Measurements from ENCODE around the gene MYH11. TPM values are rescaled to one million over a fixed set of nuclear protein-coding genes. Genes with fewer than 3 reads are reported as not detected.
"Not testable (repeated sequence)": the region's sequence is repeated elsewhere in the genome, so short reads cannot be mapped to it uniquely, and the experiment has no call there.

MYH11 gene
- total and polyA plus RNA-seq, 2 experiments from 2014 or later, result 1.6 to 5.9 TPM

DNA sequence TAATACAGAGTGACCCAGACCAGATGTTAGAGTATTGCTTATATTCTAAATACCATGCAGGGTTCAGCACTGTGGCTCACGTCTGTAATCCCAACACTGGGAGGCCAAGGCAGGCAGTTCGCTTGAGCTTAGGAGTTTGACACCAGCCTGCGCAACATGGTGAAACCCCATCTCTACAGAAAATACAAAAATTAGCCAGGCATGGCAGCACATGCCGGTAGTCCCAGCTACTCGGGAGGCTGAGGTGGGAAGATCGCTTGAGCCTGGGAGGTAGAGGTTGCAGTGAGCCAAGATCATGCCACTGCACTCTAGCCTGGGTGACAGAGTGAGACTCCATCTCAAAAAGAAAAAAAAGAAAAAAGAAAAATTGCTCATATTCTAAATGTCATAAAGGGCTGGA is 6.3 kb downstream of the MYH11 start:
- H3K27me3 Mint-ChIP-seq (ENCODE audit: insufficient read depth, low read depth, poor library complexity); DNase-seq (ENCODE audit: low spot score); H3K9me3 Mint-ChIP-seq; H3K79me2 ChIP-seq (replicated peaks; ENCODE audit: insufficient read depth); ATAC-seq; H3K36me3 Mint-ChIP-seq (ENCODE audit: low read depth); H2AFZ ChIP-seq; H3K4me1 ChIP-seq (ENCODE audit: insufficient read depth); H3F3A ChIP-seq (replicated peaks; ENCODE audit: low read depth); H3K27ac ChIP-seq (ENCODE audit: low read depth); H3K4me1 Mint-ChIP-seq; H3K4me2 ChIP-seq; H3K36me3 ChIP-seq (ENCODE audit: insufficient read depth); H3K9me2 ChIP-seq (ENCODE audit: insufficient read depth); H3K4me3 Mint-ChIP-seq; H4K20me1 ChIP-seq (replicated peaks; ENCODE audit: insufficient read depth); H3K4me3 ChIP-seq; H3K27me3 ChIP-seq (ENCODE audit: insufficient read depth); H3K27ac Mint-ChIP-seq: not testable (repeated sequence)

DNA sequence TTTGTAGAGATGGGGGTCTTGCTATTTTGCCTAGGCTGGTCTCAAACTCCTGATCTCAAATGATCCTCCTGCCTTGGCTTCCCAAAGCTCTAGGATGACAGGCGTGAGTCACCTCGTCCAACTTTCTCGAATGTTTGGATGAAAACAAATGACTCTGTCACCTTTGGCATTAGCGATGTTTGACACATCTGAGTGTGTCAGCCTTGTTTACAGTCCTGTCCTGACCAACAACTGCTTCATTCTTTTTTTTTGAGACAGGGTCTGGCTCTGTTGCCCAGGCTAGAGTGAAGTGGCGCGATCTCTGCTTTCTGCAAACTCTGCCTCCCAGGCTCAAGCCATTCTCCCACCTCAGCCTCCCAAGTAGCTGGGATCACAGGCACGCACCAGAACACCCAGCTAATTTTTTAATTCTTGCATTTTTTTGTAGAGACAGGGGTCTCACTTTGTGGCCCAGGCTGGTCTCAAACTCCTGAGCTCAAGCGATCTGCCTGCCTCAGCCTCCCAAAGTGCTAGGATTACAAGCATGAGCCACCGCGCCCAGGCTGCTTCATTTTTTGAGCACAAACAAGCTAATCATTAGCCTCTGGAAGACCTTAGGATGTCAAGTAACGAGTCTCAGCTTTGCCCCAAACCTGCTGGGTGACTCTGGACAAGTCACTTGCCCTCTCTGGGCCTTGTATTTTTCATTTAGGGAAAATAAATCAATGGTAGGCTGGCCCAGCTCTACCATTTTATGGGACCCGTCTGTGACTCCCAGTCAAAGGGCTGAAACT is 7.4 kb downstream of the MYH11 start:
- no peak overlapping the region for H3K27ac ChIP-seq (ENCODE audit: low read depth)
- no peaks in the 10 kb centered on the region for H3K9me2 ChIP-seq (ENCODE audit: insufficient read depth)
- DNase-seq (ENCODE audit: low spot score), result no peak
- H3K4me1 ChIP-seq (ENCODE audit: insufficient read depth), result no peaks in the 10 kb centered on the region
- Mint-ChIP-seq H3K36me3 (ENCODE audit: low read depth) (no peaks in the 10 kb centered on the region), H3K4me1 (no peaks in the 10 kb centered on the region), H3K9me3 (no peaks in the 10 kb centered on the region), H3K27me3 (ENCODE audit: insufficient read depth, low read depth, poor library complexity) (peaks cover 3% of the 10 kb centered on the region), H3K4me3 (no peak overlapping the region), H3K27ac (no peak overlapping the region)
- H2AFZ ChIP-seq, result no peak overlapping the region
- H3K36me3 ChIP-seq (ENCODE audit: insufficient read depth), result no peaks in the 10 kb centered on the region
- TF ChIP-seq ZNF331 (CRISPR knock-in tag; IDR thresholded peaks at IDR 0.05; ENCODE audit: low read depth), result no peak
- TF ChIP-seq, protein P1, sequence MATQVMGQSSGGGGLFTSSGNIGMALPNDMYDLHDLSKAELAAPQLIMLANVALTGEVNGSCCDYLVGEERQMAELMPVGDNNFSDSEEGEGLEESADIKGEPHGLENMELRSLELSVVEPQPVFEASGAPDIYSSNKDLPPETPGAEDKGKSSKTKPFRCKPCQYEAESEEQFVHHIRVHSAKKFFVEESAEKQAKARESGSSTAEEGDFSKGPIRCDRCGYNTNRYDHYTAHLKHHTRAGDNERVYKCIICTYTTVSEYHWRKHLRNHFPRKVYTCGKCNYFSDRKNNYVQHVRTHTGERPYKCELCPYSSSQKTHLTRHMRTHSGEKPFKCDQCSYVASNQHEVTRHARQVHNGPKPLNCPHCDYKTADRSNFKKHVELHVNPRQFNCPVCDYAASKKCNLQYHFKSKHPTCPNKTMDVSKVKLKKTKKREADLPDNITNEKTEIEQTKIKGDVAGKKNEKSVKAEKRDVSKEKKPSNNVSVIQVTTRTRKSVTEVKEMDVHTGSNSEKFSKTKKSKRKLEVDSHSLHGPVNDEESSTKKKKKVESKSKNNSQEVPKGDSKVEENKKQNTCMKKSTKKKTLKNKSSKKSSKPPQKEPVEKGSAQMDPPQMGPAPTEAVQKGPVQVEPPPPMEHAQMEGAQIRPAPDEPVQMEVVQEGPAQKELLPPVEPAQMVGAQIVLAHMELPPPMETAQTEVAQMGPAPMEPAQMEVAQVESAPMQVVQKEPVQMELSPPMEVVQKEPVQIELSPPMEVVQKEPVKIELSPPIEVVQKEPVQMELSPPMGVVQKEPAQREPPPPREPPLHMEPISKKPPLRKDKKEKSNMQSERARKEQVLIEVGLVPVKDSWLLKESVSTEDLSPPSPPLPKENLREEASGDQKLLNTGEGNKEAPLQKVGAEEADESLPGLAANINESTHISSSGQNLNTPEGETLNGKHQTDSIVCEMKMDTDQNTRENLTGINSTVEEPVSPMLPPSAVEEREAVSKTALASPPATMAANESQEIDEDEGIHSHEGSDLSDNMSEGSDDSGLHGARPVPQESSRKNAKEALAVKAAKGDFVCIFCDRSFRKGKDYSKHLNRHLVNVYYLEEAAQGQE (IDR thresholded peaks at IDR 0.05; ENCODE audit: unreplicated experiment), result no peak
- TF ChIP-seq, protein P2, sequence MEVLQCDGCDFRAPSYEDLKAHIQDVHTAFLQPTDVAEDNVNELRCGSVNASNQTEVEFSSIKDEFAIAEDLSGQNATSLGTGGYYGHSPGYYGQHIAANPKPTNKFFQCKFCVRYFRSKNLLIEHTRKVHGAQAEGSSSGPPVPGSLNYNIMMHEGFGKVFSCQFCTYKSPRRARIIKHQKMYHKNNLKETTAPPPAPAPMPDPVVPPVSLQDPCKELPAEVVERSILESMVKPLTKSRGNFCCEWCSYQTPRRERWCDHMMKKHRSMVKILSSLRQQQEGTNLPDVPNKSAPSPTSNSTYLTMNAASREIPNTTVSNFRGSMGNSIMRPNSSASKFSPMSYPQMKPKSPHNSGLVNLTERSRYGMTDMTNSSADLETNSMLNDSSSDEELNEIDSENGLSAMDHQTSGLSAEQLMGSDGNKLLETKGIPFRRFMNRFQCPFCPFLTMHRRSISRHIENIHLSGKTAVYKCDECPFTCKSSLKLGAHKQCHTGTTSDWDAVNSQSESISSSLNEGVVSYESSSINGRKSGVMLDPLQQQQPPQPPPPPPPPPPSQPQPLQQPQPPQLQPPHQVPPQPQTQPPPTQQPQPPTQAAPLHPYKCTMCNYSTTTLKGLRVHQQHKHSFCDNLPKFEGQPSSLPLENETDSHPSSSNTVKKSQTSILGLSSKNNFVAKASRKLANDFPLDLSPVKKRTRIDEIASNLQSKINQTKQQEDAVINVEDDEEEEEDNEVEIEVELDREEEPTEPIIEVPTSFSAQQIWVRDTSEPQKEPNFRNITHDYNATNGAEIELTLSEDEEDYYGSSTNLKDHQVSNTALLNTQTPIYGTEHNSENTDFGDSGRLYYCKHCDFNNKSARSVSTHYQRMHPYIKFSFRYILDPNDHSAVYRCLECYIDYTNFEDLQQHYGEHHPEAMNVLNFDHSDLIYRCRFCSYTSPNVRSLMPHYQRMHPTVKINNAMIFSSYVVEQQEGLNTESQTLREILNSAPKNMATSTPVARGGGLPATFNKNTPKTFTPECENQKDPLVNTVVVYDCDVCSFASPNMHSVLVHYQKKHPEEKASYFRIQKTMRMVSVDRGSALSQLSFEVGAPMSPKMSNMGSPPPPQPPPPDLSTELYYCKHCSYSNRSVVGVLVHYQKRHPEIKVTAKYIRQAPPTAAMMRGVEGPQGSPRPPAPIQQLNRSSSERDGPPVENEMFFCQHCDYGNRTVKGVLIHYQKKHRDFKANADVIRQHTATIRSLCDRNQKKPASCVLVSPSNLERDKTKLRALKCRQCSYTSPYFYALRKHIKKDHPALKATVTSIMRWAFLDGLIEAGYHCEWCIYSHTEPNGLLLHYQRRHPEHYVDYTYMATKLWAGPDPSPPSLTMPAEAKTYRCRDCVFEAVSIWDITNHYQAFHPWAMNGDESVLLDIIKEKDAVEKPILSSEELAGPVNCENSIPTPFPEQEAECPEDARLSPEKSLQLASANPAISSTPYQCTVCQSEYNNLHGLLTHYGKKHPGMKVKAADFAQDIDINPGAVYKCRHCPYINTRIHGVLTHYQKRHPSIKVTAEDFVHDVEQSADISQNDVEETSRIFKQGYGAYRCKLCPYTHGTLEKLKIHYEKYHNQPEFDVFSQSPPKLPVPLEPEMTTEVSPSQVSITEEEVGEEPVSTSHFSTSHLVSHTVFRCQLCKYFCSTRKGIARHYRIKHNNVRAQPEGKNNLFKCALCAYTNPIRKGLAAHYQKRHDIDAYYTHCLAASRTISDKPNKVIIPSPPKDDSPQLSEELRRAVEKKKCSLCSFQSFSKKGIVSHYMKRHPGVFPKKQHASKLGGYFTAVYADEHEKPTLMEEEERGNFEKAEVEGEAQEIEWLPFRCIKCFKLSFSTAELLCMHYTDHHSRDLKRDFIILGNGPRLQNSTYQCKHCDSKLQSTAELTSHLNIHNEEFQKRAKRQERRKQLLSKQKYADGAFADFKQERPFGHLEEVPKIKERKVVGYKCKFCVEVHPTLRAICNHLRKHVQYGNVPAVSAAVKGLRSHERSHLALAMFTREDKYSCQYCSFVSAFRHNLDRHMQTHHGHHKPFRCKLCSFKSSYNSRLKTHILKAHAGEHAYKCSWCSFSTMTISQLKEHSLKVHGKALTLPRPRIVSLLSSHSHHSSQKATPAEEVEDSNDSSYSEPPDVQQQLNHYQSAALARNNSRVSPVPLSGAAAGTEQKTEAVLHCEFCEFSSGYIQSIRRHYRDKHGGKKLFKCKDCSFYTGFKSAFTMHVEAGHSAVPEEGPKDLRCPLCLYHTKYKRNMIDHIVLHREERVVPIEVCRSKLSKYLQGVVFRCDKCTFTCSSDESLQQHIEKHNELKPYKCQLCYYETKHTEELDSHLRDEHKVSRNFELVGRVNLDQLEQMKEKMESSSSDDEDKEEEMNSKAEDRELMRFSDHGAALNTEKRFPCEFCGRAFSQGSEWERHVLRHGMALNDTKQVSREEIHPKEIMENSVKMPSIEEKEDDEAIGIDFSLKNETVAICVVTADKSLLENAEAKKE (CRISPR knock-in tag; IDR thresholded peaks at IDR 0.05), result no peak
- no peak for TF ChIP-seq ZNF114 (CRISPR knock-in tag; IDR thresholded peaks at IDR 0.05)
- no peak for TF ChIP-seq EZH2 (IDR thresholded peaks at IDR 0.05; ENCODE audit: low read depth, unreplicated experiment)
- TF ChIP-seq CREB1 (CRISPR knock-in tag; IDR thresholded peaks at IDR 0.05; ENCODE audit: low read depth), result no peak
- no peak for TF ChIP-seq NANOG (IDR thresholded peaks at IDR 0.05; ENCODE audit: borderline replicate concordance)
- H4K20me1 ChIP-seq (replicated peaks; ENCODE audit: insufficient read depth), result no peaks in the 10 kb centered on the region
- no peaks in the 10 kb centered on the region for H3K79me2 ChIP-seq (replicated peaks; ENCODE audit: insufficient read depth)
- H3F3A ChIP-seq (replicated peaks; ENCODE audit: low read depth), result no peaks in the 10 kb centered on the region
- H3K4me3 ChIP-seq, result no peak overlapping the region
- H3K4me2 ChIP-seq, result no peak overlapping the region
- ATAC-seq, result no peak
- no peaks in the 10 kb centered on the region for H3K27me3 ChIP-seq (ENCODE audit: insufficient read depth)
